ENCODE measurements around the gene CFAP69. TPM values are rescaled to one million over a fixed set of nuclear protein-coding genes. Genes with fewer than 3 reads are reported as not detected.

The CFAP69 gene
- total RNA-seq, 1 donor: 5.4 TPM

DNA sequence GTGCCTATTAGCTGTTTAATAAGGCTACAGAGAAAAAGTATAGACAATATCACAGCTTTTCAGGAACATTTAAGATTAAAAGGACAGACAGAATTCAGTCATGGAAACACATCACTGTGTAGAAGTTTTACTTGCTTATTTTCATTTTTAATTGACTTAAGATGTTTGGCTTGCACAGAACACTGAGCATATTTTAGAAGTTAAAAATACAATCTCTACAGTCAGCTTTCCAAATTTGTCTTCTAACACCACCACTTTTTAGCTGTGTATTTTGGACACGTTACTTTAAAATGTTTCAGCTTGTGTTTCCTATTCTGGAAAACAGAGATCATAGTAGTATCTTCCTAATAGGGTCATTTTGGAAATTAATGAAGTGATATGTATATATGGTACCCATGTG, 11.8 kb downstream of the CFAP69 start:
- Histone ChIP-seq H3K4me3 (ENCODE audit: insufficient read depth, low read length) (no peak overlapping the region), H3K27me3 (ENCODE audit: insufficient read depth, low read length) (no peaks in the 10 kb centered on the region), H3K4me1 (ENCODE audit: insufficient read depth, low read length) (peaks cover under 1% of the 10 kb centered on the region), H2AFZ (ENCODE audit: low read length) (no peak overlapping the region), H3K4me2 (ENCODE audit: insufficient read depth, low read length) (no peak overlapping the region), H4K20me1 (ENCODE audit: insufficient read depth, low read length) (no peaks in the 10 kb centered on the region), H3K36me3 (ENCODE audit: insufficient read depth, low read length) (no peaks in the 10 kb centered on the region), H3K27ac (ENCODE audit: low read depth, low read length) (no peak overlapping the region), H3K79me2 (ENCODE audit: insufficient read depth, low read length) (no peaks in the 10 kb centered on the region), H3K9me3 (ENCODE audit: low read depth, low read length) (no peaks in the 10 kb centered on the region)
- TF ChIP-seq CTCF (IDR thresholded peaks at IDR 0.05; ENCODE audit: extremely low read depth, low read depth, low read length): no peak
- no peak for DNase-seq (ENCODE audit: insufficient read length, low spot score, missing footprints)

DNA sequence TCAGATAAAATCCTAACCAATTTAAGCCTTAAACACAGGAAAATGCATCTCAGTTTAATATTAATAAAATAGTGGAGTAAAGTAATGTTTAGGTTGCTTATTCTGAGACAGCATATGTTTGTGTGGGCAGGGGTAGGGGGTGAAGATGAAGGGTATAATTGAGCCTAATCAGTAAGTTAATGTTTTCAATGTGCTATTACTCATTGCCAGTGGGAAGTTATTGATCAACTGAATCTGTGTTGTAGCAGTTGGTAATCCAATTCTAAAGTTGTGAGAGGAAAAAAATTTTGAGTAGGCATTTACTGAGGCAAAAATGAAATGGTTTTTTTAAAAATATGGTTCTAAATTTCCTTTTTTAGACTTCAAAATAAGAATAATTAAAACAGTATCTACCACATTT, 16.5 kb downstream of the CFAP69 start:
- TF ChIP-seq CTCF (IDR thresholded peaks at IDR 0.05; ENCODE audit: extremely low read depth, low read depth, low read length): no peak
- H3K9me3 ChIP-seq (ENCODE audit: low read depth, low read length): no peaks in the 10 kb centered on the region
- H3K4me3 ChIP-seq (ENCODE audit: insufficient read depth, low read length): no peak overlapping the region
- H3K4me2 ChIP-seq (ENCODE audit: insufficient read depth, low read length): no peak overlapping the region
- H3K36me3 ChIP-seq (ENCODE audit: insufficient read depth, low read length): no peaks in the 10 kb centered on the region
- no peak for DNase-seq (ENCODE audit: insufficient read length, low spot score, missing footprints)
- peaks cover 10% of the 10 kb centered on the region for H3K4me1 ChIP-seq (ENCODE audit: insufficient read depth, low read length)
- no peaks in the 10 kb centered on the region for H4K20me1 ChIP-seq (ENCODE audit: insufficient read depth, low read length)
- no peak overlapping the region for H3K27ac ChIP-seq (ENCODE audit: low read depth, low read length)
- no peak overlapping the region for H2AFZ ChIP-seq (ENCODE audit: low read length)
- H3K79me2 ChIP-seq (ENCODE audit: insufficient read depth, low read length): no peaks in the 10 kb centered on the region
- H3K27me3 ChIP-seq (ENCODE audit: insufficient read depth, low read length): no peaks in the 10 kb centered on the region

DNA sequence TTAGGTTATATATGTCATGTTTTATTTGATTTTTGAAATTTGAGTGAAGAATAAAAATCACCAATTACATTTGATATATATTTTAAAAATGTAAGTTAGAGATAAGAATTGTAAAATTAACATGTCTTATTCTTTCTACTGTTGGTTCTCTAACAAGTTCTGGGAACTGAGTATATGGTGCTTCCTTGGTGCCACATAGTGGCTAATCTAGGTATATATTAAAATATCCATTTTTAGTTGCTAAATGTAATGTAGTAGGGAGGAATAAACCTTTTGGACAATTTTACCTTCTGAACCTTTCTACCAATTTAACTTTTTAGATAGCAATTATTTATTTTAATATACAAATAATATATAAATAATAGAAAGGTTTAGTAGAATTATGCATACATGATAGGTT, 17.5 kb downstream of the CFAP69 start:
- Histone ChIP-seq H3K27me3 (ENCODE audit: insufficient read depth, low read length) (no peaks in the 10 kb centered on the region), H3K4me1 (ENCODE audit: insufficient read depth, low read length) (peaks cover 20% of the 10 kb centered on the region), H3K4me2 (ENCODE audit: insufficient read depth, low read length) (no peak overlapping the region), H4K20me1 (ENCODE audit: insufficient read depth, low read length) (no peaks in the 10 kb centered on the region), H3K9me3 (ENCODE audit: low read depth, low read length) (no peaks in the 10 kb centered on the region), H3K27ac (ENCODE audit: low read depth, low read length) (no peak overlapping the region), H3K36me3 (ENCODE audit: insufficient read depth, low read length) (no peaks in the 10 kb centered on the region), H3K79me2 (ENCODE audit: insufficient read depth, low read length) (no peaks in the 10 kb centered on the region), H3K4me3 (ENCODE audit: insufficient read depth, low read length) (no peak overlapping the region), H2AFZ (ENCODE audit: low read length) (no peak overlapping the region)
- TF ChIP-seq CTCF (IDR thresholded peaks at IDR 0.05; ENCODE audit: extremely low read depth, low read depth, low read length): peak; percentile 50
- DNase-seq (ENCODE audit: insufficient read length, low spot score, missing footprints): peak; percentile 61

- DNase-seq (ENCODE audit: insufficient read length, low spot score, missing footprints): peak; percentile 53
- Histone ChIP-seq H3K27me3 (ENCODE audit: insufficient read depth, low read length) (no peaks in the 10 kb centered on the region), H3K4me2 (ENCODE audit: insufficient read depth, low read length) (peak overlapping the region; percentile 69), H2AFZ (ENCODE audit: low read length) (peak overlapping the region; percentile 70), H3K27ac (ENCODE audit: low read depth, low read length) (peak overlapping the region; percentile 86), H3K9me3 (ENCODE audit: low read depth, low read length) (no peaks in the 10 kb centered on the region), H3K4me3 (ENCODE audit: insufficient read depth, low read length) (peak overlapping the region; percentile 36), H4K20me1 (ENCODE audit: insufficient read depth, low read length) (no peaks in the 10 kb centered on the region), H3K4me1 (ENCODE audit: insufficient read depth, low read length) (peaks cover 46% of the 10 kb centered on the region), H3K79me2 (ENCODE audit: insufficient read depth, low read length) (no peaks in the 10 kb centered on the region), H3K36me3 (ENCODE audit: insufficient read depth, low read length) (no peaks in the 10 kb centered on the region)
- no peak for TF ChIP-seq CTCF (IDR thresholded peaks at IDR 0.05; ENCODE audit: extremely low read depth, low read depth, low read length)
Measured at GRCh38 chr7:90266808-90267207, 21.8 kb downstream of the CFAP69 start.
